Posterior cingulate gyrus (tissue), 11 donors: Measurements from ENCODE around the gene TRPV4.
A peak's percentile ranks its signal among the peaks of the same experiment; 100 is the strongest.

Source experiments
- DNase-seq, 10 donors: peaks; one replicate each; pipeline versions ENCODE4 v3.0.0 to v3.0.0-alpha.2; 2020 to 2021; ENCODE audit warnings: mixed read lengths in 3 of 10
- intact Hi-C: fragments of 100-400 bp; cut with DNase I; formaldehyde crosslinking; loops from one replicate; pipeline ENCODE4 v1.15.1; 2023

Gene TRPV4

GRCh38 chr12:109752117-109753053 is 80.8 kb downstream of the TRPV4 start:
- intact Hi-C loops, result no loop called here
- peak in 4 of 10 donors; percentile 6 to 42 (median 24) for DNase-seq

- DNase-seq, result peak in 4 of 10 donors; percentile 3 to 29 (median 20)
- intact Hi-C loops, result no loop called here
Observed at GRCh38 chr12:109744986-109745942, 87.9 kb downstream of the TRPV4 start.

- intact Hi-C loops, result no loop called here
- DNase-seq, result peak in 5 of 10 donors; percentile 2 to 61 (median 45)
Observed at GRCh38 chr12:109744026-109744425, 89.2 kb downstream of the TRPV4 start.

GRCh38 chr12:109743076-109743910 is 89.9 kb downstream of the TRPV4 start:
- DNase-seq, result peak in 5 of 10 donors; percentile 9 to 73 (median 52)
- intact Hi-C loops, result no loop called here

GRCh38 chr12:109741970-109742703 is 91.1 kb downstream of the TRPV4 start:
- DNase-seq, result peak in 5 of 10 donors; percentile 9 to 80 (median 39)
- intact Hi-C loops, result no loop called here

- intact Hi-C loops, result no loop called here
- peak in 5 of 10 donors; percentile 9 to 76 (median 52) for DNase-seq
Observed at GRCh38 chr12:109741286-109741969, 91.8 kb downstream of the TRPV4 start.

GRCh38 chr12:109740694-109741245 is 92.4 kb downstream of the TRPV4 start:
- intact Hi-C loops, result no loop called here
- DNase-seq, result peak in 4 of 10 donors; percentile 3 to 78 (median 22)

GRCh38 chr12:109739747-109740693 is 93.2 kb downstream of the TRPV4 start:
- peak in 4 of 10 donors; percentile 5 to 67 (median 24) for DNase-seq
- intact Hi-C loops, result no loop called here

- DNase-seq, result peak in 5 of 10 donors; percentile 5 to 73 (median 47)
- intact Hi-C loops, result no loop called here
Observed at GRCh38 chr12:109738878-109739665, 94.1 kb downstream of the TRPV4 start.

GRCh38 chr12:109738209-109738608 is 95.0 kb downstream of the TRPV4 start:
- peak in 5 of 10 donors; percentile 3 to 36 (median 7) for DNase-seq
- intact Hi-C loops, result no loop called here

- peak in 4 of 10 donors; percentile 1 to 19 (median 4) for DNase-seq
- intact Hi-C loops, result no loop called here
Observed at GRCh38 chr12:109737631-109738030, 95.6 kb downstream of the TRPV4 start.

- DNase-seq, result peak in 4 of 10 donors; percentile 6 to 35 (median 10)
- intact Hi-C loops, result no loop called here
Observed at GRCh38 chr12:109737126-109737525, 96.1 kb downstream of the TRPV4 start.

- DNase-seq, result peak in 6 of 10 donors; percentile 31 to 90 (median 63)
- intact Hi-C loops, result no loop called here
Observed at GRCh38 chr12:109736552-109737108, 96.6 kb downstream of the TRPV4 start.

- peak in 6 of 10 donors; percentile 7 to 85 (median 36) for DNase-seq
Observed at GRCh38 chr12:109735825-109736551, 97.2 kb downstream of the TRPV4 start.

GRCh38 chr12:109735051-109735521 is 98.1 kb downstream of the TRPV4 start:
- DNase-seq, result peak in 5 of 10 donors; percentile 2 to 66 (median 13)
- intact Hi-C loops, result no loop called here

More at GRCh38 chr12:109735825-109736551, 97.2 kb downstream of the TRPV4 start:
- intact Hi-C loops, result no loop called here
